ENCODE measurements around the gene PARP16.
"Not testable (repeated sequence)": the region's sequence is repeated elsewhere in the genome, so short reads cannot be mapped to it uniquely, and the experiment has no call there.

PARP16 gene

GRCh38 chr15:65277015-65277414 is 9.7 kb downstream of the PARP16 start:
- DNase-seq (ENCODE audit: low read depth), result no peak
- no peak overlapping the region for H3K4me3 ChIP-seq (ENCODE audit: low read depth, low read length)
- TF ChIP-seq CTCF (IDR thresholded peaks at IDR 0.05; ENCODE audit: low read depth, low read length, missing control alignments), result no peak

- no peak overlapping the region for H3K4me3 ChIP-seq (ENCODE audit: low read depth, low read length)
- no peak for TF ChIP-seq CTCF (IDR thresholded peaks at IDR 0.05; ENCODE audit: low read depth, low read length, missing control alignments)
- no peak for DNase-seq (ENCODE audit: low read depth)
These were observed 11.0 kb downstream of the PARP16 start for GRCh38 chr15:65275728-65276126.

GRCh38 chr15:65275104-65275727 is 11.5 kb downstream of the PARP16 start:
- DNase-seq (ENCODE audit: low read depth), result no peak
- TF ChIP-seq CTCF (IDR thresholded peaks at IDR 0.05; ENCODE audit: low read depth, low read length, missing control alignments), result no peak
- no peak overlapping the region for H3K4me3 ChIP-seq (ENCODE audit: low read depth, low read length)

GRCh38 chr15:65270811-65271545 is 15.7 kb downstream of the PARP16 start:
- H3K4me3 ChIP-seq (ENCODE audit: low read depth, low read length); DNase-seq (ENCODE audit: low read depth): not testable (repeated sequence)
- TF ChIP-seq CTCF (IDR thresholded peaks at IDR 0.05; ENCODE audit: low read depth, low read length, missing control alignments), result peak; percentile 62

GRCh38 chr15:65268411-65268810 is 18.3 kb downstream of the PARP16 start:
- no peak for TF ChIP-seq CTCF (IDR thresholded peaks at IDR 0.05; ENCODE audit: low read depth, low read length, missing control alignments)
- no peak overlapping the region for H3K4me3 ChIP-seq (ENCODE audit: low read depth, low read length)
- no peak for DNase-seq (ENCODE audit: low read depth)

- no peak for DNase-seq (ENCODE audit: low read depth)
- TF ChIP-seq CTCF (IDR thresholded peaks at IDR 0.05; ENCODE audit: low read depth, low read length, missing control alignments), result no peak
These were observed 20.2 kb downstream of the PARP16 start for GRCh38 chr15:65266469-65266868.

More at GRCh38 chr15:65266469-65266868, 20.2 kb downstream of the PARP16 start:
- H3K4me3 ChIP-seq (ENCODE audit: low read depth, low read length), result no peak overlapping the region
